Measurements from ENCODE around the gene PPDPF.

DNA sequence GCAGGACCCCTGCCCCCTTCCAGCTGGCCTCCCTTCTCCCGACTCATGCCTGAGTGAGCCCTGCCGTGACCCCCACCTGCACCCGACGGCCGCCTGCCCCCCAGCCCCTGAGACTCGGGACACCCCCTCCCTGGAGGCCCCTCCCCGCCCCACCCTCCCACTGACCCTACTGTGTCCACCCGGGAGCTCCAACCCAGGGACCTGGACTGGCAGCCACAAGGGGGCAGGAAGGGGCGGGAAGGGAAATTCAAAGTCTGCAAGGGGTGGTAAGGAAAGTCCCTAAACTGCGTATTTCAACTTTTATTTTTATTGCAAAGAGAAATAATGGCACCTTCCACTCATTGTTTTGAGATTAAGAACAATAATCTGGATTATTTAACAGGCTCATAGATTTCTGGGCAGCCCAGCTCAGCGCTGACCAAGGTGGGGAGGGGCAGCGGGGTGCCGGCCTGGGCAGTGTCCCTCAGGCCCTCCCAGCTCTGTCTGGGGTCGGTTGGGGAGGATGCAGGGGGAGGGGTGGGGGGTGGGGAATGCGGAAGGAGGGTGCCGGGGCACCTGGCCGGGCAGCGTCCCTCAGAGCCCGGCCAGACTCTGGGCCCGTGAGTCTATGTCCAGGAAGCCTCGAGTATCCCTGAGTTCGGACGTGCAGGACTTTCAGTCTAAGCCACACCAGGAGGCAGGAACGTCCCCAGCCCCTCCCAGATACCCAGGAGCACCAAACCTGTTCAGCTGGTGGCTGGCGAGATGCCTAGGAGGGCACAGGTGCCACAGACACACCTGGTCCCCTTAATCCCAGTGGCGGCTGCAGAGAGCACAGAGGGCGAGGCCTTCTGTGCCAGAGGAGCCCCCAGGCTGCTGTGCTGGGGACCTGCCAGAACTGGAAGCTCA lies 17.9 kb downstream of the PPDPF start:
- TF ChIP-seq, protein P1, sequence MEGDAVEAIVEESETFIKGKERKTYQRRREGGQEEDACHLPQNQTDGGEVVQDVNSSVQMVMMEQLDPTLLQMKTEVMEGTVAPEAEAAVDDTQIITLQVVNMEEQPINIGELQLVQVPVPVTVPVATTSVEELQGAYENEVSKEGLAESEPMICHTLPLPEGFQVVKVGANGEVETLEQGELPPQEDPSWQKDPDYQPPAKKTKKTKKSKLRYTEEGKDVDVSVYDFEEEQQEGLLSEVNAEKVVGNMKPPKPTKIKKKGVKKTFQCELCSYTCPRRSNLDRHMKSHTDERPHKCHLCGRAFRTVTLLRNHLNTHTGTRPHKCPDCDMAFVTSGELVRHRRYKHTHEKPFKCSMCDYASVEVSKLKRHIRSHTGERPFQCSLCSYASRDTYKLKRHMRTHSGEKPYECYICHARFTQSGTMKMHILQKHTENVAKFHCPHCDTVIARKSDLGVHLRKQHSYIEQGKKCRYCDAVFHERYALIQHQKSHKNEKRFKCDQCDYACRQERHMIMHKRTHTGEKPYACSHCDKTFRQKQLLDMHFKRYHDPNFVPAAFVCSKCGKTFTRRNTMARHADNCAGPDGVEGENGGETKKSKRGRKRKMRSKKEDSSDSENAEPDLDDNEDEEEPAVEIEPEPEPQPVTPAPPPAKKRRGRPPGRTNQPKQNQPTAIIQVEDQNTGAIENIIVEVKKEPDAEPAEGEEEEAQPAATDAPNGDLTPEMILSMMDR (IDR thresholded peaks at IDR 0.05), result no peak
- no peak for TF ChIP-seq EP300 (IDR thresholded peaks at IDR 0.05)

All from suprapubic skin (tissue), 3 donors.